GM20000 (cell line): ENCODE data around the gene NHLRC4.
"Not testable (repeated sequence)": the region's sequence is repeated elsewhere in the genome, so short reads cannot be mapped to it uniquely, and the experiment has no call there.

Experiments
- DNase-seq: peaks from one replicate; pipeline ENCODE4 v3.0.0; 2012; ENCODE audit warnings: low spot score
- CTCF ChIP-seq: IDR thresholded peaks from 2 replicates; pipeline ENCODE4 v1.5.1; 2012; ENCODE audit warnings: mild to moderate bottlenecking, control low read depth; ENCODE audit errors: extremely low read depth, missing control alignments

Gene NHLRC4

GRCh38 chr16:595942-596735 is 29.3 kb downstream of the NHLRC4 start:
- TF ChIP-seq CTCF, result no peak
- DNase-seq, result no peak

GRCh38 chr16:596736-597060 is 29.9 kb downstream of the NHLRC4 start:
- no peak for DNase-seq
- TF ChIP-seq CTCF, result no peak

GRCh38 chr16:597655-598054 is 30.9 kb downstream of the NHLRC4 start:
- not testable (repeated sequence) for DNase-seq

GRCh38 chr16:598823-599739 is 32.3 kb downstream of the NHLRC4 start:
- no peak for TF ChIP-seq CTCF
- DNase-seq, result no peak

- no peak for TF ChIP-seq CTCF
- no peak for DNase-seq
These were observed 34.0 kb downstream of the NHLRC4 start for GRCh38 chr16:600781-601180.

GRCh38 chr16:603933-604332 is 37.1 kb downstream of the NHLRC4 start:
- TF ChIP-seq CTCF, result no peak

GRCh38 chr16:606656-607307 is 40.0 kb downstream of the NHLRC4 start:
- TF ChIP-seq CTCF, result no peak
- DNase-seq, result no peak

More at GRCh38 chr16:603933-604332, 37.1 kb downstream of the NHLRC4 start:
- no peak for DNase-seq
